OCI-LY3 (cell line): Measurements from ENCODE around the gene CLEC4F.

ENCODE experiments used
- H2AFZ ChIP-seq: fragments of 200-600, 300-600 bp; shearing (Covaris generic); 2 replicates; pipeline ENCODE4 v1.6.0; 2014; ENCODE audit warnings: antibody characterized with exemption, low read depth, low read length
- H3K27ac ChIP-seq: fragments of 200-600, 300-600 bp; sonication (generic); 2 replicates; pipeline ENCODE4 v1.5.1; 2014; ENCODE audit warnings: mild to moderate bottlenecking, low read length, moderate library complexity, mixed read lengths
- H3K27me3 ChIP-seq: fragments of 200-600, 300-600 bp; sonication (generic); 2 replicates; pipeline ENCODE4 v1.6.1; 2014; ENCODE audit warnings: low read depth, low read length, mixed read lengths
- H3K36me3 ChIP-seq: fragments of 200-600, 300-600 bp; sonication (generic); replicated peaks from 2 replicates; pipeline ENCODE3; 2014; ENCODE audit warnings: low read depth, low read length, mixed read lengths
- H3K4me1 ChIP-seq: fragments of 300-600, 200-600 bp; sonication (generic); 2 replicates; pipeline ENCODE4 v1.6.1; 2014; ENCODE audit warnings: low read length, mixed read lengths
- H3K4me2 ChIP-seq: fragments of 200-600, 300-600 bp; sonication (generic); 2 replicates; pipeline ENCODE4 v1.6.1; 2014; ENCODE audit warnings: low read length, mixed read lengths
- H3K4me3 ChIP-seq: fragments of 300-600, 200-600 bp; sonication (generic); 2 replicates; pipeline ENCODE4 v1.5.1; 2014; ENCODE audit warnings: antibody characterized with exemption, mild to moderate bottlenecking, low read length, moderate library complexity
- H3K79me2 ChIP-seq: fragments of 300-600, 200-600 bp; shearing (Covaris generic); 2 replicates; pipeline ENCODE4 v1.6.1; 2014; ENCODE audit warnings: mild to moderate bottlenecking, low read length, mixed read lengths
- H3K9ac ChIP-seq: fragments of 300-600, 200-600 bp; shearing (Covaris generic); 2 replicates; pipeline ENCODE4 v1.6.0; 2014; ENCODE audit warnings: mild to moderate bottlenecking, low read length, moderate library complexity
- H3K9me3 ChIP-seq: fragments of 200-600, 300-600 bp; shearing (Covaris generic); 2 replicates; pipeline ENCODE4 v1.6.1; 2014; ENCODE audit warnings: low read length, mixed read lengths; ENCODE audit not compliant: insufficient read depth
- H4K20me1 ChIP-seq: fragments of 200-600, 300-600 bp; sonication (generic); 2 replicates; pipeline ENCODE4 v1.6.1; 2016; ENCODE audit warnings: low read length, mixed read lengths; ENCODE audit not compliant: insufficient read depth
- EZH2phosphoT487 ChIP-seq: fragments of 200-600 bp; shearing (Covaris generic); IDR thresholded peaks from 2 replicates; pipeline ENCODE4 v1.6.1; 2018; ENCODE audit warnings: antibody characterized with exemption, mixed run types, low read depth
- TF ChIP-seq, protein P1 (sequence below): fragments of 200-600, 300-600 bp; sonication (generic); IDR thresholded peaks from 2 replicates; pipeline ENCODE4 v1.5.1; 2014; ENCODE audit warnings: antibody characterized with exemption, low read length, low read depth

The CLEC4F gene

DNA sequence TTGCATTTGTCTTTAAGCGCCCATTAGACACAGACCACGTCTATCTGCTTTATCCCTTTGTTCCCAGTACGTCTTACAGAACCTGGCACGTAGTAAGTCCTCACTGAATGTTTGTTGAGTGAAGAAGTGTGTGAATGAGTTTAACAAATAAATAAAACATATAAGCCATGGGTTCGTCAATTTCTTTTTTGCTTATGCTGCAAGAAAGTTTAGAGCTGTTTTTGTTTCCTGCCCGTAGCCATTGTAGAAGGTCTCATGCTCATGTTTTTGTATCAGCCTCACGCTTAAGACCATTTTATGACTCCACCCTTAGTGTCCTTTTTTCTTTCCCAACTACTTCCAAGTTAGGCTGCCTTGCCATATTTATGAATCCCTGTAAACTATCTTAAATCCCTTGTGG is 54.9 kb downstream of the CLEC4F start:
- Histone ChIP-seq H4K20me1 (no peaks in the 10 kb centered on the region), H3K4me1 (no peaks in the 10 kb centered on the region), H3K9ac (no peak overlapping the region), H3K27me3 (peaks cover 3% of the 10 kb centered on the region; the same call in 1 of the 2 replicates), H3K4me2 (no peak overlapping the region), H2AFZ (no peak overlapping the region), H3K4me3 (no peak overlapping the region), H3K36me3 (no peaks in the 10 kb centered on the region), H3K79me2 (no peaks in the 10 kb centered on the region), H3K9me3 (no peaks in the 10 kb centered on the region), H3K27ac (no peak overlapping the region)
- no peak for TF ChIP-seq EZH2phosphoT487
- TF ChIP-seq, protein P1, sequence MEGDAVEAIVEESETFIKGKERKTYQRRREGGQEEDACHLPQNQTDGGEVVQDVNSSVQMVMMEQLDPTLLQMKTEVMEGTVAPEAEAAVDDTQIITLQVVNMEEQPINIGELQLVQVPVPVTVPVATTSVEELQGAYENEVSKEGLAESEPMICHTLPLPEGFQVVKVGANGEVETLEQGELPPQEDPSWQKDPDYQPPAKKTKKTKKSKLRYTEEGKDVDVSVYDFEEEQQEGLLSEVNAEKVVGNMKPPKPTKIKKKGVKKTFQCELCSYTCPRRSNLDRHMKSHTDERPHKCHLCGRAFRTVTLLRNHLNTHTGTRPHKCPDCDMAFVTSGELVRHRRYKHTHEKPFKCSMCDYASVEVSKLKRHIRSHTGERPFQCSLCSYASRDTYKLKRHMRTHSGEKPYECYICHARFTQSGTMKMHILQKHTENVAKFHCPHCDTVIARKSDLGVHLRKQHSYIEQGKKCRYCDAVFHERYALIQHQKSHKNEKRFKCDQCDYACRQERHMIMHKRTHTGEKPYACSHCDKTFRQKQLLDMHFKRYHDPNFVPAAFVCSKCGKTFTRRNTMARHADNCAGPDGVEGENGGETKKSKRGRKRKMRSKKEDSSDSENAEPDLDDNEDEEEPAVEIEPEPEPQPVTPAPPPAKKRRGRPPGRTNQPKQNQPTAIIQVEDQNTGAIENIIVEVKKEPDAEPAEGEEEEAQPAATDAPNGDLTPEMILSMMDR, result no peak

DNA sequence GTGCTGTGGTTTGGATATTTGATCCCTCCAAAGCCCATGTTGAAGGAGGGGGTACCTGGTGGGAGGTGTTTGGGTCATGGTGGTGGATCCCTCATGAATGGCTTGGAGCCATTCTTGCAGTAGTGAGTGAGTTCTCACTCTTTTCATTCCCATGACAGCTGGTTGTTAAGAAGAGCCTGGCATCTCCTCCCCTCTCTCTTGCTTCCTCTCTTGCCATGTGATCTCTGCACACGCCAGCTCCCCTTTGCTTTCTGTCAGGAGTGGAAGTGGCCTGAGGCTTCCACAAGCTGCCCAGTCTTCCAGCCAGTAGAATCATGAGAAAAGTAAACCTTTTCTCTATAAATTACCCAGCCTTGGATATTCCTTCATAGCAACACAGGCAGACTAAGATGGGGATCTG is 61.0 kb downstream of the CLEC4F start:
- TF ChIP-seq, protein P1, result no peak
- TF ChIP-seq EZH2phosphoT487, result no peak
- Histone ChIP-seq H3K9me3 (no peaks in the 10 kb centered on the region), H3K27ac (no peak overlapping the region), H3K27me3 (peaks cover 19% of the 10 kb centered on the region), H3K4me3 (no peak overlapping the region), H3K4me2 (no peak overlapping the region), H3K9ac (no peak overlapping the region), H2AFZ (no peak overlapping the region), H4K20me1 (no peaks in the 10 kb centered on the region), H3K4me1 (no peaks in the 10 kb centered on the region), H3K79me2 (no peaks in the 10 kb centered on the region), H3K36me3 (no peaks in the 10 kb centered on the region)
